Esophagus (tissue), 2 donors: ENCODE measurements around the gene CYGB. TPM values are rescaled to one million over a fixed set of nuclear protein-coding genes. Genes with fewer than 3 reads are reported as not detected.
"Not testable (repeated sequence)": the region's sequence is repeated elsewhere in the genome, so short reads cannot be mapped to it uniquely, and the experiment has no call there.

ENCODE experiments used
- H3K27ac ChIP-seq, 2 donors: one replicate each; pipeline ENCODE4 v1.5.1; 2013; ENCODE audit warnings: low read depth in 2 of 2, mild to moderate bottlenecking in 2 of 2, inconsistent platforms in 1 of 2, low read length in 1 of 2, moderate library complexity in 1 of 2
- H3K27me3 ChIP-seq, 2 donors: one replicate each; pipeline ENCODE4 v1.6.1; 2013; ENCODE audit warnings: low read length in 2 of 2, control low read depth in 1 of 2, mild to moderate bottlenecking in 1 of 2; ENCODE audit not compliant: insufficient read depth in 2 of 2, control insufficient read depth in 1 of 2
- H3K36me3 ChIP-seq, 2 donors: one replicate each; pipeline ENCODE4 v1.6.1; 2013; ENCODE audit warnings: low read length in 1 of 2; ENCODE audit not compliant: control insufficient read depth in 2 of 2, insufficient read depth in 2 of 2
- H3K4me1 ChIP-seq, 2 donors: one replicate each; pipeline ENCODE4 v1.6.1; 2013; ENCODE audit warnings: low read length in 1 of 2; ENCODE audit not compliant: control insufficient read depth in 2 of 2, insufficient read depth in 2 of 2
- H3K4me3 ChIP-seq, 2 donors: one replicate each; pipeline ENCODE4 v1.5.1; 2013; ENCODE audit warnings: low read length in 2 of 2, mild to moderate bottlenecking in 2 of 2, low read depth in 1 of 2, moderate library complexity in 1 of 2
- H3K9me3 ChIP-seq, 2 donors: one replicate each; pipeline ENCODE4 v1.6.1; 2013; ENCODE audit warnings: mild to moderate bottlenecking in 2 of 2, low read depth in 1 of 2, low read length in 1 of 2, moderate library complexity in 1 of 2; ENCODE audit not compliant: control insufficient read depth in 2 of 2, insufficient read depth in 1 of 2
- WGBS, 2 donors: extraction: QIAGEN DNeasy Blood & Tissue Kit; methylation state at CpG; one replicate each; pipeline ENCODE4 v1.1.7; 2013; 5-methylcytosine and 5-hydroxymethylcytosine counted together
- polyA plus RNA-seq, 2 donors: library from polyadenylated mRNA; stranded (reverse); fragments of 200-250 nt; gene quantifications; one replicate each; pipeline ENCODE4 v1.2.3, GENCODE V29; 2013
- donor health status: healthy with polysubstance abuse.
- donor health status: Bipolar disorder and iron deficiency.

CYGB gene
- polyA plus RNA-seq, 2 donors = 3.1 to 3.7 TPM

DNA sequence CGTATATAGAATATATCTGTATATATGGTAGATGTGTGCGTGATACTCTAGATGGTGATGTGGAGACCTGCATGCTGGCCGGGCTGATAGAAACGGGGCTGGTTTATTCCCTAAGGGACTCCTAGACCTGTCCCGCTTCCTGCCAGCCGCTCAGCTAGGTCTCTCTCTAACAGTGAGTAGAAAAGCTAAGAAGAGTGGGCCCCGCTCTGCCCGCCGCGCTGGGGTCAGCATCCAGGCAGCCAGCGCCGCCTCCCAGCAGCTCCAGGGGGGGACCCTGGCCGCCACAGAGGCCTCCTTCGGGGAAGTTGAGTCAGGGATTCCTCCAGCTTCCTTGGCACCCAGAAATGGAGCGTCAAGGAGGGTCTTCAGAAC is 9.4 kb downstream of the CYGB start:
- H3K4me3 ChIP-seq = peak overlapping the region in 1 of 2 donors; percentile 19
- no peaks in the 10 kb centered on the region for H3K36me3 ChIP-seq
- H3K27ac ChIP-seq = peak overlapping the region; percentile 69 to 76
- H3K27me3 ChIP-seq = no peaks in the 10 kb centered on the region
- H3K4me1 ChIP-seq = peaks cover 3 to 35% of the 10 kb centered on the region in 2 donors
- no peaks in the 10 kb centered on the region for H3K9me3 ChIP-seq
- WGBS, 2 donors = 73 to 80% methylated on average over 15 of the region's 15 CpGs

DNA sequence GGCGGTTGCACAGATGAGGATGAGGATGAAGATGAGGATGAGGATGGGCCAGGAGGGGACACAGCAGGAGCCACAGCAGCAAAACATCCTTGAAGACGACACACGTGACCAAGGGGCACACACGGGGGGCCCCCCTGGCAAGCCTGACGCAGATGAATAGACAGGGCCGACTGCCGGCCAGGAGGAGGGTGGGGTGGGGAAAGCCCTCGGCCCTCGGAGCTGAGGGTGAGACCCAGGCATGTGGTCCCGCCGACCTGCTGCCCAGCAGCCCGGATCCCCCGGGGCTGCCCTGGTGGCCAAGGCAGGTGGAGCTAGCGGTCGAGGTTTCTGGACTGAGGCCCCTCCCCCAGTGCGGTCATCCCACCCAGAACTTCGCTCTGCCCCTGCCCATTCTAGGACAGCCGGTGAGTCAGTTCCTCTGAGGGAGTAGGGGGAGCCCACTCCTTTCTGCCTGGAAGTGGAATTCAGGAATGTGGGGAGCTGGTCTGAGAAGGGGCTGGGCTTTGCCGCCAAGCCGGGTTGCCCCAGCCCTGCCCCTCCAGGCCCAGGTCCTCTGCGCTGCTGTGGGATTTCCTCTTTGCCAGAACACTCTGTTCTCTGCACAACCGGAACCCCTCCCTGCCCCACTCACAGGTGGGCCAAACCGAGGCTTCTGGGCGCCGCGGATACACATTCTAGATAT is 9.9 kb downstream of the CYGB start:
- no peaks in the 10 kb centered on the region for H3K9me3 ChIP-seq
- 45 to 53% methylated on average over 26 of the region's 26 CpGs for WGBS, 2 donors

GRCh38 chr17:76527016-76527415 is 10.5 kb downstream of the CYGB start:
- 67 to 73% methylated on average over 7 to 9 of the region's 9 CpGs for WGBS, 2 donors
- H3K4me3 ChIP-seq, H3K36me3 ChIP-seq, H3K9me3 ChIP-seq, H3K27me3 ChIP-seq: not testable (repeated sequence)
- H3K27ac ChIP-seq = peak overlapping the region; percentile 47 to 76
- H3K4me1 ChIP-seq = peaks cover 3 to 35% of the 10 kb centered on the region in 2 donors

More for the DNA sequence above, 9.9 kb downstream of the CYGB start:
- H3K27ac ChIP-seq = peak overlapping the region; percentile 47 to 76
- no peaks in the 10 kb centered on the region for H3K27me3 ChIP-seq
- H3K4me1 ChIP-seq = peaks cover 3 to 35% of the 10 kb centered on the region in 2 donors
- no peak overlapping the region for H3K4me3 ChIP-seq
- no peaks in the 10 kb centered on the region for H3K36me3 ChIP-seq

DNA sequence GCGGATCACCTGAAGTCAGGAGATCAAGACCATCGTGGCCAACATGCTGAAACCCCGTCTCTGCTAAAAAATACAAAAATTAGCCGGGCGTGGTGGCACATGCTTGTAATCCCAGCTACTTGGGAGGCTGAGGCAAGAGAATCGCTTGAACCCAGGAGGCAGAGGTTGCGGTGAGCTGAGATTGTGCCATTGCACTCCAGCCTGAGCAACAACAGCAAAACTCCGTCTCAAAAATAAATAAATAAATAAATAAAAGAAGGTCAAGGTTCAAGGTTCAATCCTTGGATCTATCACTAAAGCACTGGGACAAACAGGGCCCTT is 12.0 kb downstream of the CYGB start:
- H3K27ac ChIP-seq = peak overlapping the region in 1 of 2 donors; percentile 34
- 81 to 85% methylated on average over 8 of the region's 8 CpGs for WGBS, 2 donors
- H3K27me3 ChIP-seq, H3K4me3 ChIP-seq, H3K36me3 ChIP-seq, H3K9me3 ChIP-seq: not testable (repeated sequence)
- peaks cover 3 to 27% of the 10 kb centered on the region in 2 donors for H3K4me1 ChIP-seq

GRCh38 chr17:76524598-76525512 is 12.7 kb downstream of the CYGB start:
- peaks cover 3 to 21% of the 10 kb centered on the region in 2 donors for H3K4me1 ChIP-seq
- no peaks in the 10 kb centered on the region for H3K36me3 ChIP-seq
- no peaks in the 10 kb centered on the region for H3K9me3 ChIP-seq
- H3K27me3 ChIP-seq = no peaks in the 10 kb centered on the region
- H3K4me3 ChIP-seq = no peak overlapping the region
- WGBS, 2 donors = 46 to 50% methylated on average over 25 of the region's 25 CpGs
- H3K27ac ChIP-seq = peak overlapping the region in 1 of 2 donors; percentile 34

- no peaks in the 10 kb centered on the region for H3K27me3 ChIP-seq
- H3K4me1 ChIP-seq = peaks cover 2 to 12% of the 10 kb centered on the region in 2 donors
- H3K27ac ChIP-seq = no peak overlapping the region
- no peaks in the 10 kb centered on the region for H3K36me3 ChIP-seq
- no peaks in the 10 kb centered on the region for H3K9me3 ChIP-seq
- no peak overlapping the region for H3K4me3 ChIP-seq
- 18 to 23% methylated on average over 33 to 35 of the region's 35 CpGs for WGBS, 2 donors
These were observed 14.1 kb downstream of the CYGB start for GRCh38 chr17:76523084-76524037.

DNA sequence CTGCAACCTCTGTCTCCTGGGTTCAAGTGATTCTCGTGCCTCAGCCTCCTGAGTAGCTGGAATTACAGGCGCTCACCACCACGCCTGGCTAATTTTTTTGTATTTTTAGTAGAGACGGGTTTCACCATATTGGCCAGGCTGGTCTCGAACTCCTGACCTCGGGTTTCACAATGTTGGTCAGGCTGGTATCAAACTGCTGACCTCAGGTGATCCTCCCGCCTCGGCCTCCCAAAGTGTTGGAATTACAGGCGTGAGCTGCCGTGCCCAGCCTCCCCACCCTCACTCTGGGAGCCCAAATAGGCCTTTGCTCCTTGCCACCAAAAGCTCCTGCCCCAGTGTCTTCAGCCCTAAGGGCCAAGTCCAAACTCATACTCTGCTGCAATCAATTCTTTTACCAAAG is 15.8 kb downstream of the CYGB start:
- WGBS, 2 donors = 89 to 90% methylated on average over 10 of the region's 10 CpGs
- not testable (repeated sequence) for H3K9me3 ChIP-seq, H3K27ac ChIP-seq, H3K36me3 ChIP-seq, H3K27me3 ChIP-seq, H3K4me3 ChIP-seq, H3K4me1 ChIP-seq

DNA sequence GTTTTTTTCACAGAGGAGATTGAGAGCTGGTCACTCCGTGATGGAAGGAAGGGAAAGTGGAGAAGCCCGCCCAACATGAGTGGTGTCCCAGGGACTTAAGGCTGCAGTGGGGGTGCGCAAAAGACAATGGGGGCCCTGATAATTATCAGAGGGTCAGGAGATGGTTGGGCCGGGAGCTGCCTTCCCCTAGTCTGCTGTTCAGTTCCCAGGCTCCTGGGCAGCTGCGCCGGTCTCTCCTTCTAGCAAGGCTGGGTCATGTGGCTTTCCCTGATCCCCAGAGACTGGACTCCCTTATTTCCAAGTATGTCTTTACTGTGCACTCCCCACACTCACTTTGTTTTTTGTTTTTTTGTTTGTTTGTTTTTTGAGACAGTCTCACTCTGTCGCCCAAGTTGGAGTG is 16.2 kb downstream of the CYGB start:
- Histone ChIP-seq H3K27me3 (no peaks in the 10 kb centered on the region), H3K36me3 (no peaks in the 10 kb centered on the region), H3K27ac (no peak overlapping the region), H3K4me3 (no peak overlapping the region), H3K4me1 (peaks cover 0 to 8% of the 10 kb centered on the region in 2 donors), H3K9me3 (no peaks in the 10 kb centered on the region)
- WGBS, 2 donors = 88 to 89% methylated on average over 7 of the region's 7 CpGs
